Gastrocnemius medialis (tissue), 4 donors: ENCODE results near the gene ACYP2. TPM values are rescaled to one million over a fixed set of nuclear protein-coding genes. Genes with fewer than 3 reads are reported as not detected.

Experiments used
- ATAC-seq, 2 donors: fragments of 150-250 bp; one replicate each; pipeline ENCODE4 v1.9.1; 2016
- DNase-seq, 2 donors: peaks; one replicate each; pipeline ENCODE4 v3.0.0-alpha.2; 2019
- H3K27ac ChIP-seq, 4 donors: fragments of 200-600 bp; sonication (generic); 1 replicate in 1 of 4; 2 replicates in 3 of 4; pipeline ENCODE4 v1.5.1; 2016 to 2018; ENCODE audit warnings: mild to moderate bottlenecking in 2 of 4, moderate library complexity in 1 of 4
- H3K27me3 ChIP-seq, 3 donors: fragments of 200-600 bp; sonication (generic) in 2 of 3; 1 replicate in 1 of 3; 2 replicates in 2 of 3; pipeline versions ENCODE4 v1.5.1 to v1.6.0; 2016 to 2019; ENCODE audit warnings: mild to moderate bottlenecking in 1 of 3, moderate library complexity in 1 of 3
- H3K36me3 ChIP-seq, 2 donors: fragments of 200-600 bp; sonication (generic) in 1 of 2; one replicate each; pipeline ENCODE4 v1.5.1; 2017 to 2018
- H3K4me1 ChIP-seq, 2 donors: fragments of 200-600 bp; sonication (generic) in 1 of 2; one replicate each; pipeline ENCODE4 v1.5.1; 2016 to 2017; ENCODE audit warnings: mild to moderate bottlenecking in 2 of 2
- H3K4me3 ChIP-seq, 4 donors: fragments of 200-600 bp; sonication (generic) in 3 of 4; 1 replicate in 1 of 4; 2 replicates in 3 of 4; pipeline ENCODE4 v1.5.1; 2016 to 2019; ENCODE audit warnings: mild to moderate bottlenecking in 2 of 4
- H3K9me3 ChIP-seq, 3 donors: fragments of 200-600 bp; sonication (generic) in 2 of 3; 1 replicate in 1 of 3; 2 replicates in 2 of 3; pipeline ENCODE4 v1.5.1; 2016 to 2019
- CTCF ChIP-seq, 5 experiments: fragments of 450-650 bp in 3 of 5; fragments of 200-600 bp in 2 of 5; sonication (generic) in 2 of 5; IDR thresholded peaks in 4 of 5; conservative IDR thresholded peaks in 1 of 5; 1 replicate in 4 of 5; 2 replicates in 1 of 5; pipeline ENCODE4 v1.5.1; 2016 to 2019; ENCODE audit warnings: antibody characterized with exemption in 5 of 5, mild to moderate bottlenecking in 3 of 5, moderate library complexity in 3 of 5
- POLR2A ChIP-seq, 2 donors: fragments of 450-650 bp; IDR thresholded peaks; one replicate each; pipeline ENCODE4 v1.6.1; 2017; ENCODE audit warnings: antibody characterized with exemption in 2 of 2, mild to moderate bottlenecking in 2 of 2, moderate library complexity in 2 of 2
- in situ Hi-C, 4 donors: fragments of 200-750 bp; cut with MboI; loops; one replicate each; pipeline versions ENCODE4 v1.15.0 to v1.8.0; 2017; ENCODE audit warnings: low sequenced_read_pairs in 4 of 4
- intact Hi-C: fragments of 100-400 bp; cut with DNase I; formaldehyde crosslinking; loops from one replicate; pipeline ENCODE4 v1.15.1; 2023; ENCODE audit warnings: low total_unique reads
- total RNA-seq, 4 donors: library from RNA; depleted of rRNA; stranded (reverse); fragments of >200 nt; gene quantifications; one replicate each; pipeline versions ENCODE4 v1.1.0 to v1.2.3, GENCODE V29; 2016

The ACYP2 gene
- total RNA-seq, 4 donors from 2014 or later: 52.9 to 121 (median 107) TPM

DNA sequence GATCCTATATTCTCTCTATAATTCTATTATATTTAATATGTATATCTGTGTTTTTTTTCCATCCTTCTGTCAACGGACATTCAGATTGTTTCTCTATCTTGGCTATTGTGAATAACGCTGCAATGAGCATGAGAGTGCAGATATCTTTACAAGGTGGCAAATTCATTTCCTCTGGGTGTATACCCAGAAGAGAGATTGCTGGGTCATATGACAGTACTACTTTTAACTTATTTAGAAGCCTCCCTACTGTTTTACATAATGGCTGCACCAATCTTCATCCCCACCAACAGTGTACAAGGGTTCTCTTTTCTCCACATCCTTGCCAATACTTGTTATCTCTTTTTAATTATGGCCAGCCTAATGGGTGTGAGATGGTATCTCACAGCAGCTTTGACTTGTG, 74.1 kb downstream of the ACYP2 start:
- Histone ChIP-seq H3K4me1 (peaks cover 0 to 6% of the 10 kb centered on the region in 2 donors), H3K36me3 (peaks cover 0 to 12% of the 10 kb centered on the region in 2 donors), H3K9me3 (no peaks in the 10 kb centered on the region), H3K27ac (no peak overlapping the region), H3K27me3 (no peaks in the 10 kb centered on the region), H3K4me3 (no peak overlapping the region)
- no peak for ATAC-seq
- in situ Hi-C loops: loop anchor here in 2 of 4 donors (25.0 kb wide), 1 partner anchor 523 kb away; the partner anchor contains the start of gene EML6 (in 2 of the 2)
- TF ChIP-seq CTCF (IDR thresholded peaks at IDR 0.05 in 4 of 5, conservative IDR thresholded peaks at IDR 0.05 in 1 of 5) (no peak), POLR2A (IDR thresholded peaks at IDR 0.05) (no peak)
- DNase-seq: no peak
- intact Hi-C loops: no loop called here

GRCh38 chr2:54191361-54192135, 76.1 kb downstream of the ACYP2 start:
- Histone ChIP-seq H3K27ac (no peak overlapping the region), H3K27me3 (no peaks in the 10 kb centered on the region), H3K36me3 (peaks cover 0 to 12% of the 10 kb centered on the region in 2 donors), H3K4me1 (peaks cover 0 to 6% of the 10 kb centered on the region in 2 donors), H3K9me3 (no peaks in the 10 kb centered on the region), H3K4me3 (no peak overlapping the region)
- DNase-seq (no peak), ATAC-seq (no peak)
- in situ Hi-C loops (loop anchor here in 2 of 4 donors (25.0 kb wide), 1 partner anchor 521 kb away; the partner anchor contains the start of gene EML6 (in 2 of the 2)), intact Hi-C loops (no loop called here)
- TF ChIP-seq POLR2A (IDR thresholded peaks at IDR 0.05) (no peak), CTCF (IDR thresholded peaks at IDR 0.05 in 4 of 5, conservative IDR thresholded peaks at IDR 0.05 in 1 of 5) (no peak)

DNA sequence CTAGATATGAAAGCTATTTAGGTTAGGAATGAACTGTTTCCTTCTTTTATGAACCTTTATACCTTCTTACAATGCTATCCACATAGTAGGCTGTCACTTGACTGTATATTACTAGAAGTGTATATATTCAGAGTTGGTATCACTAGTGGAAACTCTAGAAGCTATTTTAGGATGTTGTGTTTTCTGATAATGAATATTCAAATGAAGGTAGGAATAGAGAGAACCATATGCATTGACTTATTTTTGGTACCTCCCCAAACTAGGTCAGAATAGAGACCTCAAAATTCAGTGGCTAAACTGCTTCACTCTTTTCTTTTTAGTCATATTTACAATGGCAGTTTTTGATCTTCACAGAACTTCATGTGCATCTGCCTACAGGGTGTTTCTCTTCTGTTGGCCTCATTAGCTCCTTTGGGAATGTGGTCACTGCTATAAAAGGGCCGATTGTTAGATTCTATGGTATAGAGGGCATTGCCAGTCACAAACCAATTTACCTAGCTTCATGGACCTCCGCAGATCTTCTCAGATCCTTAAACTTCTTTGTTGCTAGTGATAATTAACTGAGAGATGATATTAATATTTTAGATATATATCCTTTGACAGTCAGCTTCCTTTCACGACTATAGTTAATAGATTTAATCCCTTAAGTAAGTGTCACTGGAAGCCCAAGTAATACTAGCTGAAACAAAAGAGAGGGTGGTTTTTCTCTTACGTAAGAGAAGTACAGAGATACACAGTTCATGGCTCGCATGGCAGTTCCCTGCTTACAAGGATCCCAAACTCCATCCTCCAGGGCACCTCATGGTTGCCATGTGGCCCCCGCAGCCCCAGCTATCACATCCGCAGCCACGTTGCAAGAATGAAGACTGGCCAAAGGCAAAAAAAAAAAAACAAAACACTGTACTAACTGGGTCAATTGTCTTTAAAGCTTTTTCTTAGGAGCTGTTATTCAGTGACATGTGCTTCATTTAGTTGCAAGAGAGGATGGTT, 79.6 kb downstream of the ACYP2 start:
- Histone ChIP-seq H3K27me3 (no peaks in the 10 kb centered on the region), H3K36me3 (no peaks in the 10 kb centered on the region), H3K9me3 (no peaks in the 10 kb centered on the region), H3K4me3 (no peak overlapping the region), H3K4me1 (no peaks in the 10 kb centered on the region), H3K27ac (no peak overlapping the region)
- ATAC-seq (no peak), DNase-seq (no peak)
- in situ Hi-C loops (loop anchor here in 2 of 4 donors (25.0 kb wide), 1 partner anchor 517 kb away; the partner anchor contains the start of gene EML6 (in 2 of the 2)), intact Hi-C loops (no loop called here)
- TF ChIP-seq POLR2A (IDR thresholded peaks at IDR 0.05): no peak
- TF ChIP-seq CTCF (IDR thresholded peaks at IDR 0.05 in 4 of 5, conservative IDR thresholded peaks at IDR 0.05 in 1 of 5): no peak

DNA sequence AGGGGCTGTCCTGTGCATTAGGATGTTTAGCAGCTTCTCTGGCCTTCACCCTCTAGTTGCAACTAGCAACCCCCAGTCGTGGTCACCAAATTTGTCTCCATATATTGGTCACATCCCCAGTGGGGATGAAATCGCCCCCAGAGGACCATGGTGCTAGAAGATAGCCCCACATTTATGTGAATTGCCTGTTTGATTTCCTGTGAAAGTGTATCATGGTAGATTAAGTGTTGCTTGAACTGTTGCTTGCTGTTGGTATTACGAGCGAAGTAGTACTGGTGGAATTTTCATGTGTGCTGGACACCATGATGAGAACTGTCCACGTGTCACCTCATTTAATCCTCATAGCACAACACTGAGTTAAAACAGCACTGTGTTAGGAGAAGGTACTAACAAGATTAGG, 81.2 kb downstream of the ACYP2 start:
- Histone ChIP-seq H3K9me3 (no peaks in the 10 kb centered on the region), H3K27ac (no peak overlapping the region), H3K4me3 (no peak overlapping the region), H3K36me3 (no peaks in the 10 kb centered on the region), H3K4me1 (no peaks in the 10 kb centered on the region), H3K27me3 (no peaks in the 10 kb centered on the region)
- in situ Hi-C loops: loop anchor here in 2 of 4 donors (25.0 kb wide), 1 partner anchor 516 kb away; the partner anchor contains the start of gene EML6 (in 2 of the 2)
- intact Hi-C loops: no loop called here
- TF ChIP-seq CTCF (IDR thresholded peaks at IDR 0.05 in 4 of 5, conservative IDR thresholded peaks at IDR 0.05 in 1 of 5) (no peak), POLR2A (IDR thresholded peaks at IDR 0.05) (no peak)
- DNase-seq: no peak
- no peak for ATAC-seq
